ENCODE measurements around the gene ACSM5. TPM values are rescaled to one million over a fixed set of nuclear protein-coding genes. Genes with fewer than 3 reads are reported as not detected.
"Not testable (repeated sequence)": the region's sequence is repeated elsewhere in the genome, so short reads cannot be mapped to it uniquely, and the experiment has no call there.

The ACSM5 gene
- total and polyA plus RNA-seq, 2 experiments from 2014 or later, result not detected

GRCh38 chr16:20460313-20460712, 51.0 kb downstream of the ACSM5 start:
- WGBS, 2 experiments (ENCODE audit: low coverage in 1 of 2, low lambda C conversion rate in 2 of 2, missing lambda C conversion rate in 2 of 2), result 0 to 30% methylated on average over 1 to 3 of the region's 4 CpGs
- not testable (repeated sequence) for H3K36me3 ChIP-seq (ENCODE audit: low read depth)

GRCh38 chr16:20468954-20469353, 59.6 kb downstream of the ACSM5 start:
- DNase-seq; H3K9me2 ChIP-seq (ENCODE audit: insufficient read depth); in situ Hi-C loops (cut with MboI); H3K79me2 ChIP-seq (ENCODE audit: insufficient read depth); H4K20me1 ChIP-seq (ENCODE audit: insufficient read depth); H3K9ac ChIP-seq; H3K36me3 ChIP-seq (ENCODE audit: low read depth); H3K4me3 ChIP-seq; H3K4me2 ChIP-seq (ENCODE audit: unreplicated experiment); H3K9me3 ChIP-seq (ENCODE audit: low read depth); H3K4me1 ChIP-seq (ENCODE audit: insufficient read depth); H3K27me3 ChIP-seq (replicated peaks; ENCODE audit: insufficient read depth); H3F3A ChIP-seq (ENCODE audit: insufficient read depth); H2AFZ ChIP-seq; H3K27ac ChIP-seq: not testable (repeated sequence)

More at GRCh38 chr16:20460313-20460712, 51.0 kb downstream of the ACSM5 start:
- in situ Hi-C loops (cut with MboI); H3K27me3 ChIP-seq (replicated peaks; ENCODE audit: insufficient read depth); H3K4me1 ChIP-seq (ENCODE audit: insufficient read depth); H3K9me3 ChIP-seq (ENCODE audit: low read depth); H3K27ac ChIP-seq; H3K79me2 ChIP-seq (ENCODE audit: insufficient read depth); H3F3A ChIP-seq (ENCODE audit: insufficient read depth); DNase-seq; H2AFZ ChIP-seq; H3K4me3 ChIP-seq; H3K9me2 ChIP-seq (ENCODE audit: insufficient read depth); H3K4me2 ChIP-seq (ENCODE audit: unreplicated experiment); H3K9ac ChIP-seq; H4K20me1 ChIP-seq (ENCODE audit: insufficient read depth): not testable (repeated sequence)

- not testable (repeated sequence) for H3K4me3 ChIP-seq
- 59 to 72% methylated on average over 2 of the region's 2 CpGs for WGBS, 2 experiments (ENCODE audit: low coverage in 1 of 2, low lambda C conversion rate in 2 of 2, missing lambda C conversion rate in 2 of 2)
Measured at GRCh38 chr16:20469930-20470329, 60.6 kb downstream of the ACSM5 start.

GRCh38 chr16:20470732-20471131, 61.4 kb downstream of the ACSM5 start:
- WGBS, 2 experiments (ENCODE audit: low coverage in 1 of 2, low lambda C conversion rate in 2 of 2, missing lambda C conversion rate in 2 of 2), result 14 to 22% methylated on average over 1 of the region's 1 CpG
- H3K27me3 ChIP-seq (replicated peaks; ENCODE audit: insufficient read depth); in situ Hi-C loops (cut with MboI); H3F3A ChIP-seq (ENCODE audit: insufficient read depth); H3K9me3 ChIP-seq (ENCODE audit: low read depth); H4K20me1 ChIP-seq (ENCODE audit: insufficient read depth); H3K4me3 ChIP-seq; H2AFZ ChIP-seq; H3K36me3 ChIP-seq (ENCODE audit: low read depth); H3K9me2 ChIP-seq (ENCODE audit: insufficient read depth); H3K4me1 ChIP-seq (ENCODE audit: insufficient read depth); H3K9ac ChIP-seq; H3K79me2 ChIP-seq (ENCODE audit: insufficient read depth); H3K27ac ChIP-seq; H3K4me2 ChIP-seq (ENCODE audit: unreplicated experiment); DNase-seq: not testable (repeated sequence)

More at GRCh38 chr16:20469930-20470329, 60.6 kb downstream of the ACSM5 start:
- H3K9ac ChIP-seq; DNase-seq; H3K9me2 ChIP-seq (ENCODE audit: insufficient read depth); H3K9me3 ChIP-seq (ENCODE audit: low read depth); H3K79me2 ChIP-seq (ENCODE audit: insufficient read depth); H3F3A ChIP-seq (ENCODE audit: insufficient read depth); H3K4me2 ChIP-seq (ENCODE audit: unreplicated experiment); H3K27ac ChIP-seq; H3K4me1 ChIP-seq (ENCODE audit: insufficient read depth); H4K20me1 ChIP-seq (ENCODE audit: insufficient read depth); H3K36me3 ChIP-seq (ENCODE audit: low read depth); H2AFZ ChIP-seq; in situ Hi-C loops (cut with MboI); H3K27me3 ChIP-seq (replicated peaks; ENCODE audit: insufficient read depth): not testable (repeated sequence)

GRCh38 chr16:20477188-20477744, 67.9 kb downstream of the ACSM5 start:
- H3K27me3 ChIP-seq (replicated peaks; ENCODE audit: insufficient read depth); H3K27ac ChIP-seq; DNase-seq; H3K4me3 ChIP-seq; H4K20me1 ChIP-seq (ENCODE audit: insufficient read depth); H3K79me2 ChIP-seq (ENCODE audit: insufficient read depth); H3F3A ChIP-seq (ENCODE audit: insufficient read depth); H3K4me2 ChIP-seq (ENCODE audit: unreplicated experiment); H3K9ac ChIP-seq; H3K36me3 ChIP-seq (ENCODE audit: low read depth); H3K4me1 ChIP-seq (ENCODE audit: insufficient read depth); H2AFZ ChIP-seq; H3K9me2 ChIP-seq (ENCODE audit: insufficient read depth); in situ Hi-C loops (cut with MboI); H3K9me3 ChIP-seq (ENCODE audit: low read depth): not testable (repeated sequence)
- 0% methylated on average over 2 of the region's 2 CpGs for WGBS, 2 experiments (ENCODE audit: low coverage in 1 of 2, low lambda C conversion rate in 2 of 2, missing lambda C conversion rate in 2 of 2)

- H3K9ac ChIP-seq; H3K4me3 ChIP-seq; in situ Hi-C loops (cut with MboI); DNase-seq; H3K79me2 ChIP-seq (ENCODE audit: insufficient read depth); H3K4me1 ChIP-seq (ENCODE audit: insufficient read depth); H2AFZ ChIP-seq; H4K20me1 ChIP-seq (ENCODE audit: insufficient read depth); H3K9me3 ChIP-seq (ENCODE audit: low read depth); H3K4me2 ChIP-seq (ENCODE audit: unreplicated experiment); H3K36me3 ChIP-seq (ENCODE audit: low read depth); H3K27ac ChIP-seq; H3K27me3 ChIP-seq (replicated peaks; ENCODE audit: insufficient read depth); H3K9me2 ChIP-seq (ENCODE audit: insufficient read depth); H3F3A ChIP-seq (ENCODE audit: insufficient read depth): not testable (repeated sequence)
- WGBS, 2 experiments (ENCODE audit: low coverage in 1 of 2, low lambda C conversion rate in 2 of 2, missing lambda C conversion rate in 2 of 2), result 44% methylated on average over 1 of the region's 1 CpG; no CpG with 5 or more reads in 1 of the 2 experiments
Measured at GRCh38 chr16:20483989-20484388, 74.7 kb downstream of the ACSM5 start.

Measured in GM23248 (cell line).